Peyer's patch (tissue), 4 donors: ENCODE measurements around the gene PROSER3. TPM values are rescaled to one million over a fixed set of nuclear protein-coding genes. Genes with fewer than 3 reads are reported as not detected.

Experiments used
- DNase-seq, 3 donors: peaks; one replicate each; pipeline ENCODE4 v3.0.0-alpha.2; 2017 to 2019
- H3K27ac ChIP-seq, 4 donors: fragments of 200-600 bp; sonication (generic); one replicate each; pipeline ENCODE4 v1.5.1; 2016 to 2019
- H3K27me3 ChIP-seq, 2 donors: fragments of 200-600 bp; sonication (generic); one replicate each; pipeline ENCODE4 v1.5.1; 2019
- H3K36me3 ChIP-seq, 3 donors: fragments of 200-600 bp; sonication (generic); one replicate each; pipeline ENCODE4 v1.5.1; 2016 to 2019
- H3K4me1 ChIP-seq, 4 donors: fragments of 200-600 bp; sonication (generic); one replicate each; pipeline ENCODE4 v1.5.1; 2016 to 2019
- H3K4me3 ChIP-seq, 4 donors: fragments of 200-600 bp; sonication (generic); 1 replicate in 3 of 4; 2 replicates in 1 of 4; pipeline ENCODE4 v1.5.1; 2016 to 2019; ENCODE audit warnings: mild to moderate bottlenecking in 1 of 4
- H3K9me3 ChIP-seq, 4 donors: fragments of 200-600 bp; sonication (generic); one replicate each; pipeline ENCODE4 v1.5.1; 2016 to 2019; ENCODE audit warnings: mild to moderate bottlenecking in 1 of 4
- CTCF ChIP-seq, 6 experiments: fragments of 450-650 bp in 4 of 6; fragments of 200-600 bp in 2 of 6; sonication (generic) in 1 of 6; IDR thresholded peaks; one replicate each; pipeline ENCODE4 v1.5.1; 2017 to 2019; ENCODE audit warnings: antibody characterized with exemption in 6 of 6, mild to moderate bottlenecking in 3 of 6, moderate library complexity in 1 of 6
- POLR2A ChIP-seq, 2 donors: fragments of 450-650 bp; IDR thresholded peaks; one replicate each; pipeline ENCODE4 v1.5.1; 2017; ENCODE audit warnings: antibody characterized with exemption in 2 of 2, mild to moderate bottlenecking in 2 of 2, moderate library complexity in 2 of 2
- total RNA-seq, 4 donors: library from RNA; depleted of rRNA; stranded (reverse); fragments of >200 nt; gene quantifications; one replicate each; pipeline ENCODE4 v1.1.0, GENCODE V29; 2016

PROSER3 gene
- total RNA-seq, 4 donors from 2014 or later = 6.0 to 36.8 (median 27.2) TPM

- no peak for DNase-seq
- Histone ChIP-seq H3K27me3 (no peaks in the 10 kb centered on the region), H3K4me3 (peak overlapping the region in 2 of 4 donors; percentile 12 to 40), H3K4me1 (peaks cover 0 to 15% (median 9%) of the 10 kb centered on the region in 4 donors), H3K9me3 (no peaks in the 10 kb centered on the region), H3K36me3 (no peaks in the 10 kb centered on the region), H3K27ac (peak overlapping the region in 2 of 4 donors; percentile 69 to 93)
- TF ChIP-seq POLR2A (IDR thresholded peaks at IDR 0.05) = no peak
- no peak for TF ChIP-seq CTCF (IDR thresholded peaks at IDR 0.05)
These were observed 44.5 kb upstream of the PROSER3 start for GRCh38 chr19:35713506-35713850.

GRCh38 chr19:35713904-35714495 lies 44.0 kb upstream of the PROSER3 start:
- H3K9me3 ChIP-seq = no peaks in the 10 kb centered on the region
- peaks cover 0 to 20% (median 11%) of the 10 kb centered on the region in 4 donors for H3K4me1 ChIP-seq
- DNase-seq = peak in 2 of 3 donors; percentile 50 to 65
- no peaks in the 10 kb centered on the region for H3K27me3 ChIP-seq
- H3K36me3 ChIP-seq = no peaks in the 10 kb centered on the region
- peak overlapping the region in 2 of 4 donors; percentile 69 to 93 for H3K27ac ChIP-seq
- H3K4me3 ChIP-seq = peak overlapping the region in 2 of 4 donors; percentile 12 to 40
- no peak for TF ChIP-seq POLR2A (IDR thresholded peaks at IDR 0.05)
- no peak for TF ChIP-seq CTCF (IDR thresholded peaks at IDR 0.05)

- no peak for TF ChIP-seq POLR2A (IDR thresholded peaks at IDR 0.05)
- TF ChIP-seq CTCF (IDR thresholded peaks at IDR 0.05) = no peak
- Histone ChIP-seq H3K9me3 (no peaks in the 10 kb centered on the region), H3K4me1 (peaks cover 0 to 28% (median 13%) of the 10 kb centered on the region in 4 donors), H3K36me3 (peaks cover 0 to 2% (median 0%) of the 10 kb centered on the region in 3 donors), H3K27me3 (no peaks in the 10 kb centered on the region), H3K4me3 (peak overlapping the region in 2 of 4 donors; percentile 12 to 40), H3K27ac (peak overlapping the region in 3 of 4 donors; percentile 69 to 96 (median 93))
- peak in 1 of 3 donors; percentile 48 for DNase-seq
These were observed 43.2 kb upstream of the PROSER3 start for GRCh38 chr19:35714601-35715354.

- Histone ChIP-seq H3K27ac (peak overlapping the region; percentile 90 to 96 (median 93)), H3K9me3 (no peaks in the 10 kb centered on the region), H3K36me3 (peaks cover 0 to 8% (median 0%) of the 10 kb centered on the region in 3 donors), H3K4me1 (peaks cover 0 to 31% (median 13%) of the 10 kb centered on the region in 4 donors), H3K4me3 (peak overlapping the region in 3 of 4 donors; percentile 81 to 98 (median 98)), H3K27me3 (no peaks in the 10 kb centered on the region)
- no peak for DNase-seq
- TF ChIP-seq POLR2A (IDR thresholded peaks at IDR 0.05) (no peak), CTCF (IDR thresholded peaks at IDR 0.05) (no peak)
These were observed 42.6 kb upstream of the PROSER3 start for GRCh38 chr19:35715355-35715809.

GRCh38 chr19:35715981-35716800 lies 41.8 kb upstream of the PROSER3 start:
- Histone ChIP-seq H3K9me3 (no peaks in the 10 kb centered on the region), H3K27ac (peak overlapping the region; percentile 90 to 96 (median 93)), H3K4me1 (peaks cover 0 to 31% (median 13%) of the 10 kb centered on the region in 4 donors), H3K4me3 (peak overlapping the region; percentile 76 to 98 (median 90)), H3K36me3 (peaks cover 0 to 16% (median 0%) of the 10 kb centered on the region in 3 donors), H3K27me3 (no peaks in the 10 kb centered on the region)
- peak in 1 of 3 donors; percentile 43 for DNase-seq
- TF ChIP-seq POLR2A (IDR thresholded peaks at IDR 0.05) = no peak
- no peak for TF ChIP-seq CTCF (IDR thresholded peaks at IDR 0.05)
